ENCODE data around the gene IL18. TPM values are rescaled to one million over a fixed set of nuclear protein-coding genes. Genes with fewer than 3 reads are reported as not detected.

IL18 gene
- polyA plus RNA-seq, 1 donor (not counting 4 experiments of a cell fraction or from before 2014, with no cell fraction given): 205 TPM

DNA sequence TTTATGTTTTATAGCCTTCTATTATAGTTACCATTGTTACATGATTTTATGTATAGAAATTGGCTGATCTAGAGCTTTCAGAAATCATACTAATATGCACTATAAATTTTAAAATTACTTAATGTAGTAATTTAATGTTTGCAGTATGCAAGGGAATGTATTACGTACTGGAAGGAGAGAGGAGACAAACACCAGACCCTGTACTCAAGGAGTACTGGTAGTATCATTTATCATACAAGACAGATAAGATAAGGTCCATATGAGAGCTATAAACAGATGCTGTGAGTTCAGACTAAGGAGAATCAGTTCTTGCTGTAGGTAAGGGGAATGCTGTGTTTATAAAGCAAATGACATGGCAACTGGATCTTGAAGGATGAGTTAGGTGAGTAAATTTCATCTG, 12.2 kb upstream of the IL18 start:
- TF ChIP-seq EZH2 (IDR thresholded peaks at IDR 0.05; ENCODE audit: low read length): no peak
- TF ChIP-seq, protein P1, sequence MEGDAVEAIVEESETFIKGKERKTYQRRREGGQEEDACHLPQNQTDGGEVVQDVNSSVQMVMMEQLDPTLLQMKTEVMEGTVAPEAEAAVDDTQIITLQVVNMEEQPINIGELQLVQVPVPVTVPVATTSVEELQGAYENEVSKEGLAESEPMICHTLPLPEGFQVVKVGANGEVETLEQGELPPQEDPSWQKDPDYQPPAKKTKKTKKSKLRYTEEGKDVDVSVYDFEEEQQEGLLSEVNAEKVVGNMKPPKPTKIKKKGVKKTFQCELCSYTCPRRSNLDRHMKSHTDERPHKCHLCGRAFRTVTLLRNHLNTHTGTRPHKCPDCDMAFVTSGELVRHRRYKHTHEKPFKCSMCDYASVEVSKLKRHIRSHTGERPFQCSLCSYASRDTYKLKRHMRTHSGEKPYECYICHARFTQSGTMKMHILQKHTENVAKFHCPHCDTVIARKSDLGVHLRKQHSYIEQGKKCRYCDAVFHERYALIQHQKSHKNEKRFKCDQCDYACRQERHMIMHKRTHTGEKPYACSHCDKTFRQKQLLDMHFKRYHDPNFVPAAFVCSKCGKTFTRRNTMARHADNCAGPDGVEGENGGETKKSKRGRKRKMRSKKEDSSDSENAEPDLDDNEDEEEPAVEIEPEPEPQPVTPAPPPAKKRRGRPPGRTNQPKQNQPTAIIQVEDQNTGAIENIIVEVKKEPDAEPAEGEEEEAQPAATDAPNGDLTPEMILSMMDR (optimal IDR thresholded peaks at IDR 0.05 in 1 of 3, IDR thresholded peaks at IDR 0.05 in 1 of 3, conservative IDR thresholded peaks at IDR 0.05 in 1 of 3; ENCODE audit: extremely low read depth in 1 of 3, insufficient read depth in 2 of 3, low read length in 3 of 3): no peak
- FAIRE-seq: no peak
- dilution Hi-C loops (cut with MboI; ENCODE audit: extremely low pct_ligation_motif_present, low sequenced_read_pairs): no loop called here

DNA sequence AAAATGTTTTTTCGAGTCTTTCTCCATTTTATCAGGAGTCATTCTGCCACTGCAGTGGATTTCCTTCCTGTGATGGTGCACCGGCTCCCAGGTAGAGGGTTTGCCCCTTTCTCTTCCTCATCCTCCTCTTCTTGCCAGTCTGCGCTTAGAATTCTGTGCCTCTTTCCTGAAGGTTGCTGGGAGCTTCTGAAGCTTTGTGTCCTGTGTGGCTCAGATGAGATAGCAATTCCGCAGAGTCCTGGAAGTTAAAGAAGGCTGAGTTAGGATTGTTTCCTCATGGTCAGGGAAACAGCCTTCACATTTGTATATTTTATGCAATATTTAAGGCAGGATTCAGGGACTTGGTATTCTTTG, 11.7 kb upstream of the IL18 start:
- H3K36me3 ChIP-seq (ENCODE audit: control insufficient read depth in 2 of 2, extremely low read depth in 1 of 2, insufficient read depth in 2 of 2, low read length in 2 of 2): no peaks in the 10 kb centered on the region
- FAIRE-seq (no peak), DNase-seq (ENCODE audit: low read depth, low spot score) (no peak)
- no peaks in the 10 kb centered on the region for H3K9me3 ChIP-seq (ENCODE audit: control insufficient read depth, low read depth, low read length)
- no peak overlapping the region for H3K27ac ChIP-seq (ENCODE audit: control insufficient read depth, insufficient read depth, low read length)
- no peaks in the 10 kb centered on the region for H3K9me1 ChIP-seq (ENCODE audit: control insufficient read depth, extremely low read depth, insufficient read depth, low read length)
- peaks cover 8% of the 10 kb centered on the region for H3K4me1 ChIP-seq (ENCODE audit: control insufficient read depth, extremely low read depth, insufficient read depth, low read length)
- TF ChIP-seq, protein P1 (optimal IDR thresholded peaks at IDR 0.05 in 1 of 3, IDR thresholded peaks at IDR 0.05 in 1 of 3, conservative IDR thresholded peaks at IDR 0.05 in 1 of 3; ENCODE audit: extremely low read depth in 1 of 3, insufficient read depth in 2 of 3, low read length in 3 of 3): no peak
- no peak for TF ChIP-seq EZH2 (IDR thresholded peaks at IDR 0.05; ENCODE audit: low read length)
- dilution Hi-C loops (cut with MboI; ENCODE audit: extremely low pct_ligation_motif_present, low sequenced_read_pairs): no loop called here
- peak overlapping the region; percentile 55 for H2AFZ ChIP-seq (ENCODE audit: control insufficient read depth, low read length)
- no peaks in the 10 kb centered on the region for H4K20me1 ChIP-seq (ENCODE audit: control insufficient read depth, extremely low read depth, insufficient read depth, low read length)
- no peaks in the 10 kb centered on the region for H3K27me3 ChIP-seq (ENCODE audit: control insufficient read depth, extremely low read depth, insufficient read depth, low read length)
- no peaks in the 10 kb centered on the region for H3K79me2 ChIP-seq (ENCODE audit: control insufficient read depth, insufficient read depth, low read length)
- peak overlapping the region; percentile 14 for H3K9ac ChIP-seq (ENCODE audit: control insufficient read depth, extremely low read depth, insufficient read depth, low read length)
- peak overlapping the region; percentile 74 for H3K4me2 ChIP-seq (ENCODE audit: control insufficient read depth, extremely low read depth, insufficient read depth, low read depth, low read length)
- H3K4me3 ChIP-seq (ENCODE audit: control insufficient read depth in 2 of 3, extremely low read depth in 1 of 3, insufficient read depth in 2 of 3, low read depth in 1 of 3, low read length in 3 of 3): peak overlapping the region in 2 of 3 experiments; percentile 29 to 53

More for the DNA sequence above, 12.2 kb upstream of the IL18 start:
- H3K9me3 ChIP-seq (ENCODE audit: control insufficient read depth, low read depth, low read length): no peaks in the 10 kb centered on the region
- no peak overlapping the region for H3K27ac ChIP-seq (ENCODE audit: control insufficient read depth, insufficient read depth, low read length)
- DNase-seq (ENCODE audit: low read depth, low spot score): no peak
- H3K4me1 ChIP-seq (ENCODE audit: control insufficient read depth, extremely low read depth, insufficient read depth, low read length): peaks cover 8% of the 10 kb centered on the region
- H4K20me1 ChIP-seq (ENCODE audit: control insufficient read depth, extremely low read depth, insufficient read depth, low read length): no peaks in the 10 kb centered on the region
- no peak overlapping the region for H2AFZ ChIP-seq (ENCODE audit: control insufficient read depth, low read length)
- no peaks in the 10 kb centered on the region for H3K9me1 ChIP-seq (ENCODE audit: control insufficient read depth, extremely low read depth, insufficient read depth, low read length)
- no peaks in the 10 kb centered on the region for H3K27me3 ChIP-seq (ENCODE audit: control insufficient read depth, extremely low read depth, insufficient read depth, low read length)
- no peak overlapping the region for H3K9ac ChIP-seq (ENCODE audit: control insufficient read depth, extremely low read depth, insufficient read depth, low read length)
- H3K4me2 ChIP-seq (ENCODE audit: control insufficient read depth, extremely low read depth, insufficient read depth, low read depth, low read length): no peak overlapping the region
- no peaks in the 10 kb centered on the region for H3K36me3 ChIP-seq (ENCODE audit: control insufficient read depth in 2 of 2, extremely low read depth in 1 of 2, insufficient read depth in 2 of 2, low read length in 2 of 2)
- no peak overlapping the region for H3K4me3 ChIP-seq (ENCODE audit: control insufficient read depth in 2 of 3, extremely low read depth in 1 of 3, insufficient read depth in 2 of 3, low read depth in 1 of 3, low read length in 3 of 3)
- no peaks in the 10 kb centered on the region for H3K79me2 ChIP-seq (ENCODE audit: control insufficient read depth, insufficient read depth, low read length)
